K562 (cell line): ENCODE measurements around the gene ACP5. TPM values are rescaled to one million over a fixed set of nuclear protein-coding genes. Genes with fewer than 3 reads are reported as not detected.

ENCODE experiments used
- BDP1 ChIP-seq: IDR thresholded peaks from 3 replicates; pipeline ENCODE4 v1.6.1; 2011; ENCODE audit not compliant: insufficient read length, insufficient read depth
- BHLHE40 ChIP-seq: IDR thresholded peaks from 2 replicates; pipeline ENCODE4 v1.6.1; 2011; ENCODE audit warnings: low read length, improper control_type of control experiment
- BRCA1 ChIP-seq, 2 experiments: fragments of 450-650 bp in 1 of 2; sonication (generic) in 1 of 2; formaldehyde crosslinking in 1 of 2; IDR thresholded peaks; 2 replicates each; pipeline versions ENCODE4 v1.5.0 to v1.6.1; 2017 to 2020; ENCODE audit warnings: mild to moderate bottlenecking in 1 of 2, missing genetic modification reagents in 1 of 2
- BRF2 ChIP-seq: IDR thresholded peaks from 3 replicates; pipeline ENCODE4 v1.6.1; 2011; ENCODE audit warnings: borderline replicate concordance, mild to moderate bottlenecking; ENCODE audit not compliant: insufficient read length, insufficient read depth
- CBFA2T2 ChIP-seq: fragments of 450-650 bp; conservative IDR thresholded peaks from 2 replicates; pipeline ENCODE4 v1.6.1; 2017; ENCODE audit warnings: mild to moderate bottlenecking
- CHD4 ChIP-seq: fragments of 200-600 bp; sonication (generic); IDR thresholded peaks from 3 replicates; pipeline ENCODE4 v1.6.1; 2012; ENCODE audit warnings: low read depth, mild to moderate bottlenecking, mixed read lengths, low read length, inconsistent platforms; ENCODE audit not compliant: insufficient read depth, insufficient replicate concordance, poor library complexity, severe bottlenecking
- FOXP4 ChIP-seq: sonication (generic); formaldehyde crosslinking; IDR thresholded peaks from 2 replicates; pipeline ENCODE4 v1.8.0; 2022; ENCODE audit warnings: mild to moderate bottlenecking, missing genetic modification reagents, borderline replicate concordance
- GATAD2A ChIP-seq: fragments of 450-650 bp; IDR thresholded peaks from 2 replicates; pipeline ENCODE4 v1.6.1; 2017
- HEY1 ChIP-seq: fragments of 250-450 bp; sonication (Bioruptor Pico); IDR thresholded peaks from 2 replicates; pipeline ENCODE4 v1.5.0; 2020; ENCODE audit warnings: mild to moderate bottlenecking, moderate library complexity, borderline replicate concordance
- HNRNPLL ChIP-seq: fragments of 200-400 bp; formaldehyde crosslinking; IDR thresholded peaks from 2 replicates; pipeline ENCODE4 v1.6.1; 2017; ENCODE audit warnings: low read length, low read depth, mild to moderate bottlenecking; ENCODE audit not compliant: poor library complexity, severe bottlenecking
- ID3 ChIP-seq, 2 experiments: fragments of 250-450 bp in 1 of 2; fragments of 450-650 bp in 1 of 2; sonication (Bioruptor Pico) in 1 of 2; IDR thresholded peaks; 2 replicates each; pipeline versions ENCODE4 v1.6.1 to v1.8.0; 2016 to 2021; ENCODE audit warnings: mild to moderate bottlenecking in 2 of 2, moderate library complexity in 2 of 2, missing compliant biosample characterization in 1 of 2, missing genetic modification characterization in 1 of 2
- MEIS2 ChIP-seq: fragments of 450-650 bp; IDR thresholded peaks from 2 replicates; pipeline ENCODE4 v1.6.1; 2014; ENCODE audit warnings: mild to moderate bottlenecking; ENCODE audit not compliant: partially characterized antibody
- MIER1 ChIP-seq: fragments of 450-650 bp; IDR thresholded peaks from 2 replicates; pipeline ENCODE4 v1.6.1; 2016; ENCODE audit warnings: antibody characterized with exemption, mild to moderate bottlenecking, low read depth
- RFX1 ChIP-seq: fragments of 450-650 bp; IDR thresholded peaks from 2 replicates; pipeline ENCODE4 v1.6.1; 2016; ENCODE audit warnings: mild to moderate bottlenecking, moderate library complexity
- SIN3B ChIP-seq: fragments of 450-650 bp; IDR thresholded peaks from 2 replicates; pipeline ENCODE4 v1.6.1; 2017; ENCODE audit warnings: low read depth, mild to moderate bottlenecking, moderate library complexity
- SOX6 ChIP-seq: fragments of 450-650 bp; IDR thresholded peaks from 2 replicates; pipeline ENCODE4 v1.6.1; 2014; ENCODE audit warnings: mild to moderate bottlenecking
- ZC3H8 ChIP-seq: fragments of 450-650 bp; IDR thresholded peaks from 2 replicates; pipeline ENCODE4 v1.6.1; 2017
- ZNF212 ChIP-seq: fragments of 450-650 bp; formaldehyde crosslinking; IDR thresholded peaks from 2 replicates; pipeline ENCODE4 v1.4.0; 2020; ENCODE audit warnings: mild to moderate bottlenecking
- ZNF609 ChIP-seq: sonication (generic); formaldehyde crosslinking; IDR thresholded peaks from 2 replicates; pipeline ENCODE4 v1.8.1; 2023; ENCODE audit warnings: missing genetic modification reagents, mild to moderate bottlenecking, borderline replicate concordance
- polyA plus RNA-seq, 8 experiments: library from polyadenylated mRNA; depleted of rRNA in 4 of 8; stranded (reverse) in 5 of 8; unstranded in 3 of 8; fragments of >200 nt; fragmentation: Nextera tagmentation in 2 of 8; fragmentation: Illumina TruSeq in 1 of 8; extraction: Ambion mirVana in 2 of 8; extraction: Trizol in 1 of 8; gene quantifications; 2 replicates each; pipeline versions ENCODE4 v1.2.1 to v1.2.3, GENCODE V29; 2011 to 2014; ENCODE audit warnings: inconsistent platforms in 1 of 8, missing spikeins in 1 of 8
- total RNA-seq, 7 experiments: library from RNA; depleted of rRNA in 6 of 7; stranded (reverse); fragments of >200 nt in 6 of 7; fragmentation: Illumina TruSeq in 2 of 7; extraction: Trizol in 2 of 7; gene quantifications; 2 replicates each; pipeline versions ENCODE4 v1.2.1 to v1.2.3, GENCODE V29; 2011 to 2021; ENCODE audit warnings: low replicate concordance in 1 of 7

Gene ACP5
- total and polyA plus RNA-seq, 9 of the 15 experiments (the other 6 are each of a cell fraction or from before 2014, with no cell fraction given), result 0.06 to 1.1 (median 0.31) TPM; not detected in 1

GRCh38 chr19:11535792-11536595 lies 41.5 kb downstream of the ACP5 start (continued):
- TF ChIP-seq BRCA1 (IDR thresholded peaks at IDR 0.05) (no peak), BRCA1 (CRISPR knock-in tag; IDR thresholded peaks at IDR 0.05) (no peak), BRF2 (no peak), ZNF212 (no peak), CHD4 (peak; percentile 45), MEIS2 (no peak), BHLHE40 (no peak), HEY1 (CRISPR knock-in tag) (no peak), MIER1 (no peak), ZC3H8 (no peak), GATAD2A (peak; percentile 69; the same call in 1 of the 2 replicates), ZNF609 (CRISPR knock-in tag) (no peak; the same call in 1 of the 2 replicates), ID3 (CRISPR knock-in tag; IDR thresholded peaks at IDR 0.05) (no peak), ID3 (tag; IDR thresholded peaks at IDR 0.05) (peak; percentile 79; the same call in 1 of the 2 replicates), BDP1 (no peak), SOX6 (peak; percentile 56), SIN3B (peak; percentile 30; the same call in 1 of the 2 replicates), HNRNPLL (no peak), RFX1 (no peak), CBFA2T2 (0 out of 2 replicates have a peak, but pooled peaks have one; percentile 2), FOXP4 (CRISPR knock-in tag) (no peak)
